CD4-positive, alpha-beta T cell treated with Interleukin-6 for 4 hours (primary cell): ENCODE measurements around the gene HACD2.
"Not testable (repeated sequence)": the region's sequence is repeated elsewhere in the genome, so short reads cannot be mapped to it uniquely, and the experiment has no call there.

Experiments
- DNase-seq: peaks from one replicate; pipeline ENCODE4 v3.0.0-alpha.2; 2020; ENCODE audit warnings: mixed read lengths

HACD2 gene

DNA sequence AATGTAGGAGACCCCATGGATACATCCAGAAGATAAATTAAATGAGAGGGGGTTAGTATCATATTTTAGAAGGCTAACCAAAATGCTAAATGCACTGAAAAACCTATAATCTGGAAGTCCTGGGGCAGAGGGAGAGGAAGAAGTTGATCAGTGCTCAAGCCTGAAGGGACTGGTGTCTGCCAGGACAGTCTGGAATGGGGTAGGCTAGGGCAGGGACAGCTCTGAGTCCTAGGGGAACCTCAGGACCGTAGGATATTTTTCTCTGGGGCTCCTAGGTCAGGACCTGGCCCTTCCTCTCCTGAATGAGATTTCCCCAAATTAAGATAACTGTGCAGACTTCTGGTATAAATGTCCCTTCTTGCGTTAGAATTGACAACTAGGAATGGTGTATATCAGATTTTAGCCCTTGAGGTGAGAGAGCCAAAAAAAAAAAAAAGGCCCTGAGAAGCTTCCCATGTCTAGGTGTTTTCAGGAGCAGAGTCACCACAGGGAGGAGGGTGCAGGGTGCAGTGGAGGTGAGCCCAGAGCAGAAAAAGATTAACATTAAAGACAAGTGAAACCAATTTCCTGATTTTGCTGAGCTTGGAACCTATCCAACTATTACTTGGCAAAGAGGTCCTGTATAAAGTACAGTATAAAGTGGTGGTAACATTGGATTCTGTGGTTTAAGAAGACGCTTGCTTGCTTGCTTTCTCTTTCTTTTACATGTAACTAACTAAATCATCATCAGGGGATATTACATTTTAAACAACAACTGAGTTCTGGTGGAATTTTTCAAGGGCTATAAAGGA is 63.5 kb downstream of the HACD2 start:
- no peak for DNase-seq

DNA sequence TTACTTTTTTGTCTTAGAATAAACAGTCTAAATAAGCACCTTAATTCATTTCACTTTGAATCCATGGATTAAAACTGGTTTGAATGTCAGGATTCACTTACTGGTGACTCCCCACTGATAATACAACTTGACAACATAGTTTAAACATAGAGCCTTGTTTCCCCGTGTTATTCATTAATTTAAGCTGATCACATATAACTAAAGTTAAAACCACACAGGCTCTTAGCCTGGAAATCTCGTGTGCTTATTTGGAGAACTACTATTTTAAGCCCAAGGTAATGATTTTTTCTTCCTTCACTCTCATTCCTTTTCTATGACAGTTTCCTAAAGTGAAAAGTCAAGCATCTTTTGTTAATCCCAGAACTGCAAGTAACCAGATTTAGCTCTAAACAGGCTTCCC is 64.2 kb downstream of the HACD2 start:
- no peak for DNase-seq

DNA sequence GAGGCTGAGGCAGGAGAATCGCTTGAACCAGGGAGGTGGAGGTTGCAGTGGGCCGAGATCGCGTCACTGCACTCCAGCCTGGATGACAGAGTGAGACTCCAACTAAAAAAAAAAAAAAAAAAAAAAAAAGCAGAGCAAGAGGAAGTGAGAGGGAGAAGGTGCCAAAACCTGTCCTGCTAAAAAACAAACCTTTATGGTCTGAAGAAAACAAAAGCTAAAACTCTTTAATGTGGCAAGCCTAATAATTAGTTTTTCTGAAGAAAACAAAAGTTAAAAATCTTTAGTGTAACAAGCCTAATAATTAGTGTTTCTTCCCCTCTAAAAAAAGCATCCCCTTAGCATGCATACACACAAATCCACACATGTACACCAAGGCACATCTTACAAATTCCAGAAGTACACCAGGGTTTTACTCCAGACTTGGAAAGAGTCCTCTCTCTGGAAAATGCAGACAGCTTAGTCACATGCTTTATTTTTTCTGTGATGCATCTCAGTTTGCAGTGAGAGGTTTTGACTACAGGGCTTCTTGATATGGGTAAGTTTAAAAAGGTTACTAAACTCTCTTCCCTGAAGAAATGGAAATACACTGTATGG is 65.9 kb downstream of the HACD2 start:
- no peak for DNase-seq

DNA sequence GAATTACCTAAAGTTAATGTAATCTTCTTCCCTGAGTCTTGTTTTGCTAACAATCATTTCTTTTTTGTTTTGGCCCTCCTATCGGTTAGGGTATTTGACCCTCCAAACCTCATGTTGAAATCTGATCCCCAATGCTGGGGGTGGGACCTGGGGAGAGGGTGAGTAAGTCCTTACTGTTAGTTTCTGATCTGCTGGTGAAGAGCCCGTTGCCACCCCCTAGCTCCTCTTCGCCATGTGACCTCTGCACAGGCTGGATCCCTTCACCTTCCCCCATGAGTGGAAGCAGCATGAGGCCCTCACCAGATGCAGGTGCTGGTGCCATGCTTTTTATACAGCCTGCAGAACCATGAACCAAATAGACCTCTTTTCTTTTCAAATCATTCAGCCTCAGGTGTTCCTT is 73.1 kb downstream of the HACD2 start:
- DNase-seq: no peak

DNA sequence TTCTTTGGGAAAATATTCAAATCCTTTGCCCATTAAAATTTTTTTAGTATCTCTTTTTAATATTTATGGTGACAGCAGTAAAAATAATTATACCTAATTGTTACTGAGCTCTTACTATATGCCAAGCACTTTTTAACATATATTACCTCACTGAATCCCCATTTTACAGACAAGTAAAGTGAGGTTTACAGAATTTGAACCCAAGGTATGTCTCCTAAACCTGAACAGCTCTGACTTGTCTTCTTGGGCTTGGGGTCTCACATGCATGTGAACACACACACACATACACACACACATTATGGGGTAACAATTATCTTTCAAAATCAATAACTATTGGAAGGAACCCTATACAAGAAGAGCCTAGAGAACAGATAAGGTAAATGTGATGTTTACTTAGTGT is 73.8 kb downstream of the HACD2 start:
- DNase-seq: no peak

DNA sequence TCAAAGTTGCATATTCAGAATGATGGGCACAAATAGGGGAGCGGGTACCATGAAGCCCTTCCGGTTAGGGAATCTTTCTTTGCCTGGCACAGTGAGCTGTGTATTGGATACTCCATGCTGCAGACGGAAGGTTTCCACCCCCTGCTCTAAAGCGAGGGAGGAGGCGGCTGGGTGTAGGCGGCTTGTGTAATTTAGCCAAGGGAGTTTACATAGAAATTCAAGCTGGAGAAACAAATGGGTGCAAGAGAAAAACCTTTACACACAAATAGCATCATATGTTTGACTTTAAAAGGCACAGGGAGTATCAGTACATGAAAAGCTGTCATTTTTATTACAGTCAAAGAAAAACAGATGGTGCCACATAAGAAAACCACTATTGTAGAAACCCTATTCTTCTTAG is 76.7 kb downstream of the HACD2 start:
- no peak for DNase-seq

DNA sequence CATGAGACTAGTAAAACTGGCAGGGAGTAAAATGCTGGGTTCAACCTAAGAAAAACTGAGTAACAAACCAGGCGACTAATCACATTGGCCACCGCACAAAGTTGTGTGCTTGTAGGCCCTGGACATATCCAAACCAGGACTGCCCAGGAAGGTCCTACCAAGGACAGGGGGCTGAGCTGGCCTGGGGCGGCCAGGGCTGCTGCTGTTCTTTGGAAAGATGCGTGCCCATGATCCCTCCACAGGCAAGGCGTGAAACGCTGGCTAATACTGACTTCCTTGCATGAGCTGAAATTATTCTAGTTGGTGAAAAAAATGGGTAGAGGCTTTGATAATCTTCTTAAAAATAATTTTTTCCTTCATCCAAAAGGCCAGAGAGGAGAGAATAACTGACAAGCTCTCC is 79.0 kb downstream of the HACD2 start:
- no peak for DNase-seq

DNA sequence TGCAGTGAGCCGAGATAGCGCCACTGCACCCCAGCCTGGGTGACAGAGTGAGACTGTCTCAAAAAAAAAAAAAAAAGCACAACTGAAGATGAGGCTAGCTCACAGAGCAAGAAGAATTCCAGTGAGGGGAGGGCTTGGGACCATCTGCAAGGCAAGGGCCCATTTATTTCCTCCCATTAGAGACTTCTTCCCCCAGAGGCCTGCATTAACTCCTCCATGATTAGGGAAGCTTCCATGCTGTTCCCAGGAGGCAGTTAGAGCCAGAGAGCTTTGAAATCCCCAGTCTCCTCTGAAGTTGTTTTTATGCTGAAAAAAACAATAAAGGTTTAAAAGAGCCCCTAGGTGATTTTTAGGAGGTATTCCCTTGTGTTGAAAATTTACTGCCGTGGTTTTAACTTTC is 81.7 kb downstream of the HACD2 start:
- no peak for DNase-seq

DNA sequence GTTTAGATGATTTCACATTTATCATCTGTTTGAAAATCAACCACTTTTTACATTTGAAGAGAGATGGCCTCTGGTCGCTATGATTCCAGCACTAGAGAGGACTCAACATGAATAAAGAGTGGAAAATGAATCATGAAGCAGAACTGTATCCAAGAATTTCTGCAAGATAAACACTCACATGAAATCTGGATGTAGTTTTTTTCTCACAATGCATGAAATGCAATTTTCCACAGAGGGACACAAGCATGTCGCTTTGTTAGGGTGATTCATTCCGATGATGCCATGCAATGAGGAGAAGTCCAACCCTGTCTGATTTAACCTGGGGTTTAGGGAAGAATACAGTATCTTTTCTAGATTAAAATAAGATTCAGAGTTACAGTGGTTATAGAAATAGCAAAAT is 85.5 kb downstream of the HACD2 start:
- no peak for DNase-seq

DNA sequence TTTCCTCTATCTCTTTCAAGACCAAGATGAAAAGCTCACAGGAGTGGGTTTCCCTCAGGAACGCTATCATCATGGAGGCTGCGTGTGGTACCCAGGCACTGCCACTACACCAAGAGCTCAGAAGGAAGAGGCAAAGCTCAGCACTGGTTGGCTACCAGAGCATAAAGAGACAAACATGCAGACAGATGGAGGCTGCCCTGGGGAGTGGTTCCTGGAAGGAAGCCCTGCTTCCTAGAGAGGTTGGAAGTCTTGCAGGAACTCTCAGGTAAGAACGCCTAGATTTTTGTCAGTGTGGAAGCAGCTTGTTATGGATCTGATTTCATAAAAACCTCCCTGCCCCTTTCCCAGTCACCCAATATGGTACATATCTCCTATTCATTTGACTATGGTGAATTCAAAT is 86.1 kb downstream of the HACD2 start:
- DNase-seq: no peak

DNA sequence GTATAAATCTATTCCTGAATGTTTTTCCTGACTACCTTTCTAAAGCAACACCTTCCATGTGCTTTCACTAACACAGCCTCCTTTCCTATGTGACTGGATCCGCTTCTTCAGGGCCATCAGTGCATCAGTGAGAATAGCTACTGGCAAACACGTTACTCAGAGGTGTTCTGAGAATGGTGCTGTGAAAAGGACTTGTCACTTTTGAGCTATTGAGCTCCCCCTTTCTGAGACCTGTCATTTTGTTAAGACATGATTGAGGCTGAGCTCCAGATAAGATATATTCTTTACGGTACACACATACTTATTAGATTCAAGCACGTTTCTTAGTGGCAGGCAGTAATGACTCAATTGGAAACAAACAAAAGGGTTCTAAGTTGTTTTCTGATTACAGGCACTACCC is 90.9 kb downstream of the HACD2 start:
- DNase-seq: no peak

DNA sequence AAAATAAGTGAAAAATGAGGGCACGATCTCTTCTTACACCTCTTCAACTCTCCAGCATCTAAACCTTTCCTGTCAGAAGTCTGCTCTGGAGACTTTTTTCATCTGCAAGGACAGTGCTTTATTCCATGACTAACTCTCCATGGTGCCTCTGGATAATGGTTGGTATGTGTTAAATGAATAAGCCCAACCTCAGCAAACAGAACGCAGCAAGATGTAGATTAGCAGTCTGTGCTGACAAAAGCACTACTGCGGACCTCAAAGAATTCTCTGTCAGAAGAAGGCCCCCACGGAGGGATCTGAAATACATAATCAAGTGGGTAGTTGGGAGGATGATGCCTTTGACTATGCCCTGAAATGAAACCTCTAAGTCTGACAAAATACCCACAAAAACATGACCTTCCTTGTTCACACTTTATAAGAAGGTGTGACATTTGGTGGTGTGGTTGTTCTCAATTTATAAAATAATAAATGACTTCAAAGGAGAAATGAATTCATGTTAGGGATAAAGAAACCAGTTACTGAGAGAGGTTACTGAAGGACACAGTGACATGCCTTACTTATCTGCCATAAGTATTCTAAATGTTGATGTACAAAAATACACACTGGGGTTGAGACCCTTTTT is 92.8 kb downstream of the HACD2 start:
- DNase-seq: no peak

DNA sequence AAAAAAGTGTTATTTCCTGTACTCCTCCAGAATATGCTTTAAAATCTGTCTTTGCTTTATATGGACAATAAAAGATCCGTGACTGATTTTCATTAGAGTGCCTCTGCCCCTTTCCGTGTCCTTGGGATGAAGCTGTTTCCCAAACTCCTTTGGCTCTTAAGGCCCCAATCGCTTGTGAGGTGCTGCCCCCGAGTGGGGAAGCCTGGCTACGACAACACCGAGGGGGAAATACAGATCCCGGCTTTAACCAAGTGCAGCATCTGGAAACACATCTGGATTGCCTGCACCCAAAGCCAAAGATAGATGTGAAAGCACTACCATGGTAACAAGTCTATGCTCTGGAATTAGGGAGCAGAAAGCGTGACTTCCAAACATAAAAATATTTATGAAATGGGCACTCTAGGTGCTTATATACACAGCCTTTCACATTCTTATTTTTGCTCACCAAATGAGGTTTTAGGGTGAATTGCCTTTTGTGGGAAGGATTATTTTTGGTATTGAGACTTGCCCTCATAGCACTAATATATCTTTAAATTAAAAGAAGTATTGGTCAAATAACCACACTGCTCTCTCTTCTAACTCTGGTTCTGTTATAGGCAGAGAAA is 95.4 kb downstream of the HACD2 start:
- DNase-seq: peak; percentile 40

DNA sequence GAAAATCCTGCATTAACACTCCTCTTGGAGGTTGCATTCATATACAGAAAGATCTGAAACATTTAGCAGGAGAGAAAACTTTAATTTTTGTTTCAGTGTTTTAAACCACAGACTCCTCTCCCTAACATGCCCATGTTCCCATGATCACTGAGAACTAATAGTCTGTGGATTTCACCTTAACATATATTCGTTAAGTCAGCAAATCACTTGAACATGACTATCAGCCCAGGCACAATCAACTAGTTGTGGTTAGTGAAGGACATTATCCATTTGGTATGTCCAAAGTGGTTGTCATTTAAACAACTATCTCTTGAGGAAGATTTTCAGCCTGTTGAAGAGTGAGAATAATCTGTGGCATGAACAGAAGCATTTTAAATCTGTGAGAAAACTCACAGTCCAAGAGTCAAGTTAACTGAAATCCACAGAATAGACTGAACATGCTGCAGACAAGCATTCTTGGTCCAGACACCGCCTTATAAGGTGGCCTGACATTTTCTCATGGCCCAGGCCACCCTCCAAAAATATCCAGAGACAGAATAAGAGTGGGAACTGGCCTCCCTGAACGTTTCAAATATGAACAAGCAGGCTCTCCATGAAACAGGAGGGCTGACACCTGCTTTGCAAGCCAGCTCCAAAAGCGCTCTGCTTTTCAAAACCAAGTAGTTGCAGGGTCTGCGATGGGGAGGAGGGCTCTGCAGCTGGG is 96.1 kb downstream of the HACD2 start:
- no peak for DNase-seq

DNA sequence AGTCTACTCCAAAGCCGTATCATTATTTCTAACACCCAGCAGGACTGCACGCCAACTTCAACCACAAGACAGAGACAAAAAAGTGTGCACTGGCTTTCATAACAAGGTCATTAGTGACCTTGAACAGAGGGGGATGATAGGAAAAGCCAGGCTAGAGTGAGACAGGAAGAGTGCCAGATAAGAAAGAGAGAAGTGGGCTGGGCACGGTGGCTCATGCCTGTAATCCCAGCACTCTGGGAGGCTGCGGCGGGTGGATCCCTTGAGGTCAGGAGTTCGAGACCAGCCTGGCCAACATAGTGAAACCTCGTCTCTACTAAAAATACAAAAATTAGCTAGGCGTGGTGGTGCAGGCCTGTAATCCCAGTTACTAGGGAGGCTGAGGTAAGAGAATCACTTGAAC is 97.8 kb downstream of the HACD2 start:
- DNase-seq: not testable (repeated sequence)

DNA sequence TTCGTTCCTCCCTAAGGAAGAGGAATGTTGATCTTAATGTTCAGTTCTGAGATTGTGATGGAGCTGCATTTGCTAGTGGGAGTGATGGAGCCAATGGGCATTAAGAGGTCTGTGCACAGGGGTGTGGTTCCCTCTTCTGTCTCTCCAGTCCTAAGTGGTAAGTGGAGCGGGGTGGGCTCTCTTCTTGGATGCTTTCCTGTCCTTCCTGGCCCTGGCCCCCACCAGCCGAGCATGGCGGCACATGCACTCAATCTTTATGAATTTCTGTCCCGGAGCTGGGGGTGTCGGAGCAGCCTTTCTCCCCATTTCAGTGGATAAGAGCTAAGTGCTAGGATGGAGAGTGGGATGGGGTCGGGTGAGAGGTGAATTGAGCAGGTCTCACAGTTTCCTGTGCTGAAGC is 98.4 kb downstream of the HACD2 start:
- DNase-seq: no peak

DNA sequence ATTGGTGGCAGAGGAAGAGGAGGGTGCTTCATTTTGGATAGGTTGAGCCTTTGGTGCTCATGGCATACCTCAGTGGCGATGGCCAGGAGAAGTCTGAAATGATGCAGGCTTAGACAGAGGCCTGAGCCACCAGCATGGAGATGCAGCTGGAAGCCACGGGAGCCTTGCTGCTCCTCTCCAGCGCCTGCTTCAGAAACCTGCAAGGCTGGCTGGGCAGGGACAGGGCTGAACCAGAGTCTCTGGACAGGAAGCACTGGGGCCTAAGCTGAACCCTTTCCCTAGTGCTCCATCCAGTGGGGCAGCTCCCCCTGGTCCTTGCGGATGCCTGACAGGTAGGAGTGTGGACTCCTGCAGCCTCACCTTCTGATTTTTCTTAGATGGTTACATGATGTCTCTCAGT is 99.3 kb downstream of the HACD2 start:
- DNase-seq: no peak

DNA sequence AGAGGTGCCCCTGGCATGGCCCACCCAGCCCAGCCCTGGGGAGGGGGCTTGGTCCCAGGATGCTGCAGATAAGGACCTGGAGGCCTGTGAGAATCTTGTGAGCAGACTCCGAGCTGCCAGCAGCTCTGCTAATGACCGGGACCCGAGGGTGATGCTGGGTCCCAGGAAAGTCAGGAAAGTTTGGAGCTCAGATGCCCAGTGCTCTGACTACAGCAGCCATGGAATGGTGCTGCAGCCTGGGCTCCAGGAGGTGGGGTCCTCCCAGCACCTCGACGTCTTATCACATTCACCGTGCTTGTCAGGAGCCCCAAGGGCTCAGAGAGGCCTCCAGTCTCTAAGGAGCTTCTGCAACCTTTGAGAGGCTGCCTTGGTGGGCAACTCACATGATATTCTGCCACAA is 101.7 kb downstream of the HACD2 start:
- DNase-seq: no peak

DNA sequence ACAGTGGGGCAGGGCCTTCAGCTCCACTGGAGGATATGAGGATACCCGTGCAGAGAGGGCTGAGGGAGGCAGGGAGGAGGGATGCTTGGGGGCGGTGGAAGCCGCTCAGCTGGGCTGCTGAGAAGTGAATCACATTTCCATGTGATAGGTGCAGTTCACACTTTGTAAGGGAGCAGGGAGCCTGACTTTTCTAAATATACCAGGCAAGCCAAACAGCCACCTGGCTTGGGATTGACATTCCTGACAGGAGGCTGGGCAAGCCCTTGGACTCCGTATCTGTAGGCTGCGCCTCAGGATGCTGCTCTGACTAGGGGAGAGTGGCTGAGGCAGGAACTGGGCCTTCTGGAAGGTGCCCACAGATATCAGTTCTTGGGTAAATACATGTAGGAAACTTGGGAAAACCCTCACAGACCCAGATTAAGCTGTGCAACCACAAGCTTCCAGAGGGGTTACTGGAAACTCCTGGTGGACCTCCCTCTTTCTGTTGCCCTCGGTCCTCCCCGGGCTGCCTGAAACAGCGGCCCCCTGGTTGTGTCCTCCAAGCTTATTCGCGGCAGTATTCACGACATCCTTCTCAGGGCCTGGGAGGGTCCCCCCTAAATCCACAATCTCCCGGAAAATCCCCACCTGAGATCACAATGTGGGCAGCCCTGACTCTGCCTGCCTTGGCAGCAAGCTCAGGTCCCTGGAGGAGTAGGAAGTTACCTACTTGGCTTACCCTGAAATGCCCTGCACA is 103.0 kb downstream of the HACD2 start:
- no peak for DNase-seq

DNA sequence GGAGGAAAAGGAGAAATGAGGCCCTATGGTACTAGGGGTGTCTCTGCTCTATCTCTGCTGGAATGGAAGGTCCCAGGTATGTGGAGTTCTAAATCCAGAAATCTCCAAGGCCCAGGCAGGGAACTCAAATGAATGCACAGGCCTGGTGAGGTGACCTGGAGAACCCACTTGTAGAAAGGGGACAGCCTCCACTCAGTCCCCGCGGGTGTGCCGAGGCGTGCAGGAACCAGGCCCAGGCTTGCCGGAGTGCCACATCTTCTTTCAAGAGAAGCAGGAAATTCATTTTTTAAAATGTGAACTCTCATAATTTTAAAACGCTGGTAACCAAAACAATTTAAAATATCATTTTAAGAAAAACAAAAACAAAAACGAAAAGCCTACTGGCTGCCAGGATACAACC is 103.8 kb downstream of the HACD2 start:
- DNase-seq: no peak

DNA sequence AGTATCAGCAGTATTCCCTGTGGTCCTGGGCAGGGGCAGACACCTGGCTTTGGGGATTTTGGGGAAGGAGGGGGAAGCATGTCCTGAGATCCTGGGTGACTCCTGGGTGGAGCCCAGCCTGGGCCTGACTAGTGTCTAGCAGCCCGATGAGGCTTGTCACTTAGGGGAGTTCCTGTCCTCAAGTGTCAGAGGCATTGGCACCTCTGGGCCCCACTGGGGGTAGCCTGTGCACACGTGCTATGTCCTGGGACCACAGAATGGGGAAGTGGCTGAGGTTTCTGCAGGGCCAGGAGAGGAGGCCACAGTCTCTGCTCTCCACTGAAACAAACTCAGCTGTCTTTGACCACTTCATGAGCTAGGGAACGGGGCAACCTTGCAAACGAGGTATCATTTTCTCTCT is 104.4 kb downstream of the HACD2 start:
- DNase-seq: no peak

DNA sequence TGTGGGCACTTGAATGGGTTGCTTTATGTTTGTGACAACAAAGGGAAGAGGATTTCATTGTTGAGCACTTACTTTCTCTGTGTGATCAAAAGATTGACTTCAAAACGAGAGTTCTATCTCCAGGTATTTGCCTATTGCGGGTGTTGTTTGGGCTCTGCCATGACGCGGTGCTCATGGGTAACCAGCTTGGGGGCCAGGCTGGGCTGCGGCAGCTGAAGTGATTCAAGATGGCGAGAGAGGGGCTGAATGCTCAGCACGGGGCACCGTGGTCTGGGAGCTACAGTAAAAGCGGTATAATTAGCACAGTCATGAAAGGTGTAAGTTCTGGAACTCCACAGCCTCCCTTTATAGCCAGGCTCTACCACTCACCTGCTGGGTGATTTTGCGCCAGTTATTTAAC is 105.0 kb downstream of the HACD2 start:
- DNase-seq: no peak

DNA sequence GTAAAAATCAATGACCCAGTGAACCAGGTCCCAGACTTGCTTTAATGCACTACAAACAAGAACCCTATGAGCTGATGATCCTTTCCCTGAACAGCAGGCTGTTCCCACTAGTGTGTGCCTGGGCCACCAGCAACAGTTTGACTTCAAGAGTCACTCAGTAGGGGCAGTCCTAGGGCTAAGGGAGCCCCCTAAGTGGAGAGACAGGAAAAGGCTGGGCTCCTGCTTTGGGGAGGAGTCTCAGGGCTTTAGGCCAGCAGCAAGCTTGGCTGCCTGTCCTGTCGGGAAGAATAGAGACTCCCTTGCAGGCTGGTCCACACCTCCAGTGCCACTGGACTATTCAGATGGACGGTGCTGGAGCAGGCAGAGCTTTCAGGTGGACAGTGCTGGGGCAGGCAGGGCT is 106.5 kb downstream of the HACD2 start:
- no peak for DNase-seq
